ENCODE measurements around the gene IL27RA.

Gene IL27RA

DNA sequence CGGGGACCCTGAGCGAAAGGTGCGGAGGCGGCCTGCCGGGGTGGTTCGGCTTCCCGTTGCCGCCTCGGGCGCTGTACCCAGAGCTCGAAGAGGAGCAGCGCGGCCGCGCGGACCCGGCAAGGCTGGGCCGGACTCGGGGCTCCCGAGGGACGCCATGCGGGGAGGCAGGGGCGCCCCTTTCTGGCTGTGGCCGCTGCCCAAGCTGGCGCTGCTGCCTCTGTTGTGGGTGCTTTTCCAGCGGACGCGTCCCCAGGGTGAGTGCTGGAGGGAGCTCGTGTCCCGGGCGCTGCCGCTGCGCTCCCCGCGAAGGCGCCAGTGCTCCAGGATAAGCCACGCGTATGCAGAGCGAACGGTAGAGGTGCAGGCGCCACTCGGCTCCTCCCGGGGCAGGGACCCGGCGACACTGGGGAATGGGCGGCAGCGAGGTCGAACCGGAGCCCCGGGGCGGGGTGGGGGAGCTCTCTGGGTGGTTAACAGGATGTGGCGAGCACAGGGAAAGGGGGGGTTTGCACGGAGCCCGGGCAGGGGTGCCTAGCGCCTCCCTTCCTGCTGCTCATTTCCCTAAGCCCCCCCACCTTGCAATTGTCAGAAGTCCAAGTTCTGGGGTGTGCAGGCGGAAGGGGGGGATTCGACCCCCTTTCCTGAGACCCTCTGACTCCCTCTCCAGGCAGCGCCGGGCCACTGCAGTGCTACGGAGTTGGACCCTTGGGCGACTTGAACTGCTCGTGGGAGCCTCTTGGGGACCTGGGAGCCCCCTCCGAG, at the start of gene IL27RA:
TSS of gene IL27RA (plus strand) at position 44 of the 762 bp plus-strand sequence. CDS start at position 155, 111 bp downstream.
- H3K27me3 Mint-ChIP-seq: no peaks in the 10 kb centered on the region
- no peaks in the 10 kb centered on the region for H3K9me3 Mint-ChIP-seq

GRCh38 chr19:13981988-13982501, 49.5 kb upstream of the IL27RA start:
- Mint-ChIP-seq H3K27me3 (no peaks in the 10 kb centered on the region), H3K4me3 (no peak overlapping the region), H3K9me3 (no peaks in the 10 kb centered on the region), H3K4me1 (ENCODE audit: low read depth) (peaks cover 37% of the 10 kb centered on the region), H3K36me3 (ENCODE audit: low read depth) (no peaks in the 10 kb centered on the region), H3K27ac (no peak overlapping the region)

More for the DNA sequence above, at the start of gene IL27RA:
- H3K36me3 Mint-ChIP-seq (ENCODE audit: low read depth): peaks cover 16% of the 10 kb centered on the region
- peak within 1 kb of the TSS; percentile 90 for H3K27ac Mint-ChIP-seq
- peaks cover 22% of the 10 kb centered on the region for H3K4me1 Mint-ChIP-seq (ENCODE audit: low read depth)
- peak within 1 kb of the TSS; percentile 88 for H3K4me3 Mint-ChIP-seq

DNA sequence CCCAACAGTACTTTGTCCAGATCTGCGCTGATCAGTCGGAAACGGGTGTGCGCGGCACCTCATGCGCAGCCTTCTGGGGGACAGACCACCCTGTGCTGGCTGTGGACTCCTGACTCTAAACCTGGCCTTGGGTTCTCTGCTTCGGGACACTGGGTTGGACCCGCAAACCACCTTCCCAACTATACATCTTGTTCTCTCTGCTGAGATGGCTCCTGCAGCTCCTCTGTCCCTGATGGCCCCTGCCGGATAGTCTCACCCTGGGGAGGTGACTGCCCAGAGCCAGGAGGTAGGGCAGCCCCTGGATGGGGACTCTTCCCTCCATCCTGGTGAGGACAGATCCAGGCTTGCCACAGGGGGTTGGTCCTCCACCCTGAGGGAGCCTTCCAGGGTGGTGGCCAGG, 48.8 kb upstream of the IL27RA start:
- Mint-ChIP-seq H3K4me1 (ENCODE audit: low read depth) (peaks cover 44% of the 10 kb centered on the region), H3K4me3 (no peak overlapping the region), H3K36me3 (ENCODE audit: low read depth) (no peaks in the 10 kb centered on the region), H3K27me3 (no peaks in the 10 kb centered on the region), H3K27ac (no peak overlapping the region), H3K9me3 (no peaks in the 10 kb centered on the region)

- H3K27me3 Mint-ChIP-seq: no peaks in the 10 kb centered on the region
Measured at GRCh38 chr19:13983213-13983889, 48.2 kb upstream of the IL27RA start.

GRCh38 chr19:13984186-13984585, 47.4 kb upstream of the IL27RA start:
- Mint-ChIP-seq H3K4me3 (no peak overlapping the region), H3K27ac (no peak overlapping the region), H3K4me1 (ENCODE audit: low read depth) (peaks cover 58% of the 10 kb centered on the region), H3K9me3 (no peaks in the 10 kb centered on the region), H3K27me3 (no peaks in the 10 kb centered on the region), H3K36me3 (ENCODE audit: low read depth) (peaks cover 6% of the 10 kb centered on the region)

More at GRCh38 chr19:13983213-13983889, 48.2 kb upstream of the IL27RA start:
- no peak overlapping the region for H3K4me3 Mint-ChIP-seq
- no peaks in the 10 kb centered on the region for H3K9me3 Mint-ChIP-seq
- H3K27ac Mint-ChIP-seq: no peak overlapping the region
- H3K36me3 Mint-ChIP-seq (ENCODE audit: low read depth): no peaks in the 10 kb centered on the region
- peaks cover 50% of the 10 kb centered on the region for H3K4me1 Mint-ChIP-seq (ENCODE audit: low read depth)

DNA sequence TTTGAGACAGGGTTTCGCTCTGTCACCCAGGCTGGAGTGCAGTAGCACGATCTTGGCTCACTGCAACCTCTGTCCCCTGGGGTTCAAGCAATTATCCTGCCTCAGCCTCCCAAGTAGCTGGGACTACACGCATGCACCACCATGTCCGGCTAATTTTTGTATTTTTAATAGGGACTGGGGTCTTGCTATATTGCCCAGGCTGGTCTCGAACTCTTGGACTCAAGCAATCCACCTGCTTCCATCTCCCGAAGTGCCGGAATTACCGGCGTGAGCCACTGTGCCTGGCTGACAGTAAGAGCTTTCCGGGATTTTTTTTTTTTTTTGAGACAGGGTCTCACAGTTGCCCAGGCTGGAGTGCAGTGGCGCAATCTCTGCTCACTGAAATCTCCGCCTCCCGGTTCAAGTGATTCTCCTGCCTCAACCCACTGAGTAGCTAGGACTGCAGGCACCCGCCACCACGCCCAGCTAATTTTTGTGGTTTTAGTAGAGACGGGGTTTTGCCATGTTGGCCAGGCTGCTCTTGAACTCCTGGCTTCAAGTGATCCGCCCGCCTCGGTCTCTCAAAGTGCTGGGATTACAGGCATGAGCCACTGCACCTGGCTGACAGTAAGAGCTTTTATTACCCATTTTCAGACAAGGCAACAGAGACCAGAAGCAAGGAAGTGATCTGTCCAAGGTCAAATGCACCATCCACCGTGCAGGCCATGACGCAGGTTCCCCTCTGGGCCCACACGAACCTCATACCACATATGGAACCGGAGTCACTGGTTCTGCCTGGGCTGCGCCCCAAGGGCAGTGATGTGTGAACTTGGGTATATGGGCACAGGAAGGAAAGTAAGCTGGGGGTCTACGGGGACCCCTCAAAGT, 46.5 kb upstream of the IL27RA start:
- no peaks in the 10 kb centered on the region for H3K9me3 Mint-ChIP-seq
- peak overlapping the region; percentile 35 for H3K4me3 Mint-ChIP-seq
- peaks cover 60% of the 10 kb centered on the region for H3K4me1 Mint-ChIP-seq (ENCODE audit: low read depth)
- H3K27me3 Mint-ChIP-seq: no peaks in the 10 kb centered on the region
- H3K27ac Mint-ChIP-seq: peak overlapping the region; percentile 96
- H3K36me3 Mint-ChIP-seq (ENCODE audit: low read depth): peaks cover 15% of the 10 kb centered on the region

GRCh38 chr19:13985771-13986347, 45.7 kb upstream of the IL27RA start:
- peak overlapping the region; percentile 96 for H3K27ac Mint-ChIP-seq
- peak overlapping the region; percentile 35 for H3K4me3 Mint-ChIP-seq
- no peaks in the 10 kb centered on the region for H3K9me3 Mint-ChIP-seq
- H3K27me3 Mint-ChIP-seq: no peaks in the 10 kb centered on the region
- H3K4me1 Mint-ChIP-seq (ENCODE audit: low read depth): peaks cover 60% of the 10 kb centered on the region
- peaks cover 15% of the 10 kb centered on the region for H3K36me3 Mint-ChIP-seq (ENCODE audit: low read depth)

DNA sequence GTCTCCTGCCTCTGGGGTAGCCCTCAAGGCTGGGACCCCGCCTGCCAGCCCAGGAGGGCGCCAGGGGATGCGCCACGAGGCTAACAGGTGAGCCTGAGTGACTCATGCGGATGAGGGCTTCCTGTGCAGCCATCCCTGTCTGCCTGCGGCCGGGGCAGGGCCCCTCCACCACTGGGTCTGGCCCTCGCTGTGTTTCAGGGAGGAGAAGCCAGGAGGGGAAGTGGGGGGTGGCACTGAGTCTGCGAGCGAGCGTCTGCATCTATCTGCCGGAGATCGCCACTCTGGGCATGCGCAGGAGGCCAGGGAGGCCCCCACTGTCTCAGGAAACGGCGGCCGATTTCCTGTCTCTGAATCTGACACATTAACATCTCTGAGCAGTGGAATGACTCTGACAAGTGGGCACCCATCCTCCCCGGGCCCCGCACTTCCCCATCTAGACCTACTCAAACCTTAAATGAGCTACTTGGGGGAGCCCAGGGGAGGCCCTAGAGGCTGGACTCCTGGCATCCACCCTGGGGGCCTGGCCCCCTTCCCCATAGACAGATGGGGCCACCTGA, 45.1 kb upstream of the IL27RA start:
- Mint-ChIP-seq H3K36me3 (ENCODE audit: low read depth) (peaks cover 20% of the 10 kb centered on the region), H3K27me3 (no peaks in the 10 kb centered on the region), H3K4me3 (peak overlapping the region; percentile 71), H3K4me1 (ENCODE audit: low read depth) (peaks cover 60% of the 10 kb centered on the region), H3K27ac (peak overlapping the region; percentile 96), H3K9me3 (no peaks in the 10 kb centered on the region)

GRCh38 chr19:13987101-13987890, 44.3 kb upstream of the IL27RA start:
- Mint-ChIP-seq H3K4me3 (peak overlapping the region; percentile 71), H3K4me1 (ENCODE audit: low read depth) (peaks cover 60% of the 10 kb centered on the region), H3K9me3 (no peaks in the 10 kb centered on the region), H3K27ac (peak overlapping the region; percentile 96), H3K27me3 (no peaks in the 10 kb centered on the region), H3K36me3 (ENCODE audit: low read depth) (peaks cover 24% of the 10 kb centered on the region)

DNA sequence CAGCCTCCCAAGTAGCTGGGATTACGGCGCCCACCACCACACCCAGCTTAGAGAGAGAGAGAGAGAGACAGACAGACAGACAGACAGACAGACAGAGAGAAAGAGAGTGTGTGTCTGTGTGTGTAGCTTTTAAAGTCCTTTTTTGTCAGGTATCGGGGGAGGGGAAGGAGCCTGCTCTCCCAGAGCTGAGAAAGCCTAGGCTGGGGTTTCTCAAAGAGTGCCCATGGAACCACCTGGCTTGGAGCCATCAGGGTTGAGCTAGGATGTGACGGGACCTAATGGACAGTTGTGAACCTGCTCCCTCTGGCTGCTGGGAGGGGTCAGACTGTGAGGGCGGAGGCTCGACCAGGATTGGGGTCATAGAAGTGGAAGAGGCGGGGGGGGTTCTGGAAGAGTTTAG, 42.1 kb upstream of the IL27RA start:
- Mint-ChIP-seq H3K36me3 (ENCODE audit: low read depth) (peaks cover 25% of the 10 kb centered on the region), H3K9me3 (no peaks in the 10 kb centered on the region), H3K27ac (peak overlapping the region; percentile 66), H3K27me3 (no peaks in the 10 kb centered on the region), H3K4me3 (no peak overlapping the region), H3K4me1 (ENCODE audit: low read depth) (peaks cover 54% of the 10 kb centered on the region)

GRCh38 chr19:13990085-13990484, 41.5 kb upstream of the IL27RA start:
- Mint-ChIP-seq H3K4me3 (no peak overlapping the region), H3K27ac (peak overlapping the region; percentile 66), H3K36me3 (ENCODE audit: low read depth) (peaks cover 25% of the 10 kb centered on the region), H3K9me3 (no peaks in the 10 kb centered on the region), H3K27me3 (no peaks in the 10 kb centered on the region), H3K4me1 (ENCODE audit: low read depth) (peaks cover 49% of the 10 kb centered on the region)

GRCh38 chr19:13992025-13992424, 39.5 kb upstream of the IL27RA start:
- H3K4me1 Mint-ChIP-seq (ENCODE audit: low read depth): peaks cover 31% of the 10 kb centered on the region
- no peak overlapping the region for H3K4me3 Mint-ChIP-seq
- H3K27ac Mint-ChIP-seq: no peak overlapping the region
- H3K9me3 Mint-ChIP-seq: no peaks in the 10 kb centered on the region
- peaks cover 25% of the 10 kb centered on the region for H3K36me3 Mint-ChIP-seq (ENCODE audit: low read depth)
- H3K27me3 Mint-ChIP-seq: no peaks in the 10 kb centered on the region

GRCh38 chr19:13993590-13994300, 37.8 kb upstream of the IL27RA start:
- Mint-ChIP-seq H3K9me3 (no peaks in the 10 kb centered on the region), H3K27ac (no peak overlapping the region), H3K4me1 (ENCODE audit: low read depth) (peaks cover 13% of the 10 kb centered on the region), H3K4me3 (no peak overlapping the region), H3K36me3 (ENCODE audit: low read depth) (peaks cover 30% of the 10 kb centered on the region), H3K27me3 (no peaks in the 10 kb centered on the region)
